Fibroblast of the aortic adventitia (primary cell): ENCODE measurements around the gene CARD14. TPM values are rescaled to one million over a fixed set of nuclear protein-coding genes. Genes with fewer than 3 reads are reported as not detected.

ENCODE experiments used
- DNase-seq: peaks from one replicate; pipeline ENCODE4 v3.0.0-alpha.2; 2010; ENCODE audit warnings: low read depth
- H3K4me3 ChIP-seq: 2 replicates; pipeline ENCODE4 v1.5.1; 2011; ENCODE audit warnings: low read depth, mild to moderate bottlenecking, control low read depth, low read length, moderate library complexity
- CTCF ChIP-seq: IDR thresholded peaks from 2 replicates; pipeline ENCODE4 v1.5.1; 2011; ENCODE audit warnings: mild to moderate bottlenecking, low read length, control low read depth, inconsistent platforms; ENCODE audit not compliant: insufficient read depth
- total RNA-seq: library from RNA; depleted of rRNA; stranded (reverse); fragments of >200 nt; gene quantifications from 2 replicates; pipeline ENCODE4 v1.2.3, GENCODE V29; 2012; ENCODE audit warnings: low replicate concordance

Gene CARD14
- total RNA-seq, 1 donor, result 0.09 TPM

GRCh38 chr17:80248001-80248893 lies 78.4 kb downstream of the CARD14 start:
- H3K4me3 ChIP-seq, result no peak overlapping the region
- TF ChIP-seq CTCF, result no peak
- DNase-seq, result no peak

- TF ChIP-seq CTCF, result no peak
- DNase-seq, result no peak
- H3K4me3 ChIP-seq, result no peak overlapping the region
Observed at GRCh38 chr17:80248894-80249710, 79.3 kb downstream of the CARD14 start.

DNA sequence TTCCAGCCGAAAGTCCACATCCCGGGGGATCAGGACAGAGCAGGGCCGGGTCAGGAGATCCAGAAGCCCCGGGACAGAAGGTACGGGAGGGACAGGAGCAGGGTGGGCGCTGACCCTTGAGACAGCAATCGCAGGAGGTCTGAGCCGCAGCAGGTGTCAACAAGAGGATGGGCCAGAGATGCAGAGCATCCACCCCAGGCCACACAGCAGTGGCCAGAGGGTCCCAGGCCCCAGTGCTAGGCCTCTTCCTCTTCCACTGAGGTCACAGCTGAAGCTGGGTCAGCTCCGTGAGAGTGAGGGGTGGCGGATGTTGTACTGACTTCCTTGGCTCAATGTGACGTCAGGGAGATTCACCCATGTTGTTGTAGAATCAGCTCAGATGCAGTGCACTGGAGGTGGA lies 82.1 kb downstream of the CARD14 start:
- no peak for TF ChIP-seq CTCF
- no peak for DNase-seq
- no peak overlapping the region for H3K4me3 ChIP-seq

DNA sequence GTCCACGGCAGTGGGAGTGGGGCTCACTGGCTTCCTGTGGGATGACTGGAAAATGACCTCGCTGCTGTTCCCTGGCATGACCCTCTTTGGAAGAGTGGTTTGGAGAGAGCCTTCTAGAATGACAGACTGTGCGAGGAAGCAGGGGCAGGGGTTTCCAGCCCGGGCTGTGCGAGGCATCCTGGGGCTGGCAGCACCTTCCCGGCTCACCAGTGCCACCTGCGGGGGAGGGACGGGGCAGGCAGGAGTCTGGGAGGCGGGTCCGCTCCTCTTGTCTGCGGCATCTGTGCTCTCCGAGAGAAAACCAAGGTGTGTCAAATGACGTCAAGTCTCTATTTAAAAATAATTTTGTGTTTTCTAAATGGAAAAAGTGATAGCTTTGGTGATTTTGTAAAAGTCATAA lies 83.0 kb downstream of the CARD14 start:
- H3K4me3 ChIP-seq, result no peak overlapping the region
- no peak for DNase-seq
- peak; percentile 26 for TF ChIP-seq CTCF

DNA sequence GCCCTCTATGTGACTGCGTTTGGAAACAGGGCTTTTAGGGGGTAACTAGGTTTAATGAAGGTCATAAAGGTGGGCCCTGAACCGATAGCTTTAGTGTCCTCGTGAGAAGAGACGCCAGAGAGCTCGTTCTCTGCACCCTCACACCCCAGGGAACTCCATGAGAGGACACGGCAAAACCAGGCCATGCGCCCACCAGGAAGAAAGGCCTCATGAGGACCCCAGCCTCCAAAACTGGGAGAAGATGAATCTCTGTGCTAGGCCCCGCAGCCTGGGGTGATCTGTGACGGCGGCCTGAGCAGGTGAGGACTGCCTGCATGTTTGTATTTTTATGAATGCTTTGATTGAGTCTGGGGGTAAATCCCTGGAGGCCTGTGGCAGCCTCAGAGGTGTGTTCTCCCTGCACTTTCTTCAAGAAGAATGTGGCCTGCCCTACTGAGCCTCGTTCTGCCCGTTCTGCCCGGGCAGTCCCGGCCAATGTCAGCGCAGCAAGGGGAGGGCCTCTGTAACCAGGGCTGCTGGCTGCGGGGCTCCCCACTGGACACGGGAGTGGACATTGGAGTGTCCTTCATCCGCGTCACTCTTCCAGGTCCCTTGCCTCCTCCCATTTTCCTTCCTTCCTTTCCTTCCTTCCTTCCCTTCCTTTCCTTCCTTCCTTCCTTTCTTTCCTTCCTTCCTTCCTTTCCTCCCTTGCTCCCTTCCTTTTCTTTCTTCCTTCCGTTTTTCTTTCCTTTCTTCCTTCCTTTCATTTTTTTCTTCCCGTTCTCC lies 84.0 kb downstream of the CARD14 start:
- no peak for DNase-seq
- no peak for TF ChIP-seq CTCF
- no peak overlapping the region for H3K4me3 ChIP-seq
